GM18861 (cell line): Measurements from ENCODE around the gene ST8SIA6.
"Not testable (repeated sequence)": the region's sequence is repeated elsewhere in the genome, so short reads cannot be mapped to it uniquely, and the experiment has no call there.

Experiments used
- ATAC-seq: cut with Tn5 transposase; IDR thresholded peaks from one replicate; pipeline ENCODE4 v1.9.1; 2021; ENCODE audit not compliant: unreplicated experiment

Gene ST8SIA6

GRCh38 chr10:17427666-17428350, 26.6 kb downstream of the ST8SIA6 start:
- ATAC-seq = no peak

DNA sequence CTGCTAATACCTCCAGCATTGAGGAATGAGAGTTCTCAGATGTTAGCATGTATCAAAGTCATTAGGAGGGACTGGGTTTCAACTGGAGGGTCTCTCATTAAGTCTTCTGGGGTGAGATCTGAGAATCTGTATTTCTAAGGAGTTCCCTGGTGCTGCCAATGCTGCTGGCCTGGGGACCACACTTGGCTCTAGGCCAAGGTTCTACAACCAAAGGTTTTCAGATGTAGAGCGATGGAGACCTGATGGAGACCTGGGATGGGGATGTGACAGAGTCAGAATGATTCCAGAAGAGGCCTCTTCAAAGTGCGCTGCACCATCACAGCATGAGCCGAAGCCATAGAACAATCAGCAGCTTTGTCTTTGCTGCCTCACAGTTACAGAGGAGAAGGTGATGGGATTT, 27.2 kb downstream of the ST8SIA6 start:
- no peak for ATAC-seq

- ATAC-seq = no peak
These were observed 28.1 kb downstream of the ST8SIA6 start for GRCh38 chr10:17426263-17426750.

DNA sequence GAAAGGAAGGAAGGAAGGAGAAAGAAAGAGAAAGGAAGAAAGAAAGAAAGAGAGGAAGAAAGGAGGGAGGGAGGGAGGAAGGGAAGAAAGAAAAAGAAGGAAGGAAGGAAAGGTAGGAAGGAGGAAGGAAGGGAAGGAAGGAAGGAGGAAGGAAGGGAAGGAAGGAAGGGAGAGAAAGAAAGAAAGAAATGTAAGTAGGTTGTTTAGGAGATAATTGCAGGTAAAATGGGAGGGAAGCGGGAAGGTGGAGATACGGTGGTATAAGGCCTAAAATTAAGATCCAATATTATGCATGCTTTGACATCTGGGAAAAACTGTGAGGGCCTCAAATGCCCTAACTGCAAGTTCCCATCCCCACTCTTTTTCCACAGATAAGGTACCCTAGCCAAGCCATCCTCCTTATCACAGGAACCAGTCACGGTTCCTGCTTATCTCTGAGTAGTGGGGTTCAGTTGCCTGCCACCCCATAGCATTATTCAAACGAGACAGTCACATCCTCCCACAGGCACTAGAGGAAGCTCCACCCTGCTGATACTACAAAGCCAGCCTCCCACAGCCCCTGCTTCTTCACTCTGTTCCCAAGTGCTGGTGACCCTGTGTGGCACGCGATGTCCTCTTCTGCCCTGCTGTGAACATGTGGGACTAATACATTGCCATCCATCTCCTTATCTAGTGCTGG, 28.7 kb downstream of the ST8SIA6 start:
- ATAC-seq = no peak

DNA sequence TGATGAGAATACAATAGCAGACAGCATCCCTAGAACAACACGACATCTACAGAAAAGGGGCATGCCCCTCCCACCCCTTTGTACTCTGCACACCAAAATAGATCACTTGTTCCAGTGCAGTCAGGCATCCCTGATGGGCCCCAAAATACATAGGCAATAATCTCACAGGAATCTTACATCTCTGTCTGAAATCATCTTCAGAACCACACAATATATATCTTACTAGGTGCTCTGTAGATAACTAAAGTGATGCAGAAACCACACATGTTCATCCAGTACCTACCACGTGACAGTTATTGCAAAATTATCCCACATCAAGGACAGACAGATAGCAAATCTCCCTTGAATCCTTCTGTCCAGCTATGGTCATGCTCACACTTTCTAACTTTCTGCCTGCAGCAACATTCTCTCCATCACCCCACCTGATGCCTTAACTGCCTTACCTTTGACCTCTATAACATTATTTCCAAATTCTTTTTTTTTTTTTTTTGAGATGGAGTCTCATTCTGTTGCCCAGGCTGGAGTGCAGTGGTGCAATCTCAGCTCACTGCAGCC, 30.7 kb downstream of the ST8SIA6 start:
- ATAC-seq = no peak

DNA sequence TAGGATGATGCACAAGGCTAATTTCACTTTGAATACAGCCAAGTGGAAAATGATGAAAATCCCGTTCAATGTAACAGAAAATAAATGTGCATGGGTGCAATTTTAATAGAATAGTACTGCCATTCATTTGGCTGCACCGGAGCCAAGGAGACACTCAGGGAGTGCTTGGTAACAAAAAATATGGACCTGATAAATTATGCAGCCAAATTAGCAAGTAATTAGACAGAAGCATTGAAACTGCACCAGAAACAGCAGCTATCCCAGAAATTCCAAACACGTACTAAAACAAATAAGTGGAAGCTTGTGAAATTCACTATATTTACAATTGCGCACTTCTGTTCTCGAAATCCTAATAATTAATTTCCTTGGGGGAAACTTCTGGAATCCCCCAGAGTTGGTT, 31.5 kb downstream of the ST8SIA6 start:
- no peak for ATAC-seq

- no peak for ATAC-seq
These were observed 36.1 kb downstream of the ST8SIA6 start for GRCh38 chr10:17418249-17418648.

- ATAC-seq = no peak
These were observed 37.8 kb downstream of the ST8SIA6 start for GRCh38 chr10:17416442-17417211.

DNA sequence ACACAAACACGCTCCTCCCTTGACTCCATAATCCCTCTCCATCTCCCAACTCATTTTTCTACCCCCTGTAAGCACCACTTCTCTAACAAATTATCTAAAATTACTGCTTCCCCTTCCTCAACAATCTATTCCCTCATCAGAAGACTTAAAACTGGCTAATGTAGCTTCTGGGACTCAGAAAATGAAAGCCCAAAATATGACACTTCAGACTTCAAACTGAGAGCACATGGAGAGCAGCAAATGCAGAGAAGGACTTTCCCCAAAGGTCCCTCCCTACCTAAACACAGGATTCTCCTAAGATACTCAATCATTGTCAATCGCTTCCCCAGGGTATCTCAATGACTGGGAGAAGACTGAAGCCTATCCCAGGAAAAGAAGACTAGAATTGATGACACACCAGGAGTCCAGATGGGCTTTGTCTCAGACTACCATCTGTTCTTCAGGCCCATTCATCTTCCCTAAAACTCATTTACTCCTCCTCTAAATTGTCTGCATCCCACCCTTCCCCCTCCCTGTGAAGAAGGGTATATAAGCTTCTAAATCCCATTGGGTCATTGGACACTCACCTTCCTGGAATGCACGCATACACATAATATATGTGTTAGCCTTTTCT, 39.2 kb downstream of the ST8SIA6 start:
- no peak for ATAC-seq

DNA sequence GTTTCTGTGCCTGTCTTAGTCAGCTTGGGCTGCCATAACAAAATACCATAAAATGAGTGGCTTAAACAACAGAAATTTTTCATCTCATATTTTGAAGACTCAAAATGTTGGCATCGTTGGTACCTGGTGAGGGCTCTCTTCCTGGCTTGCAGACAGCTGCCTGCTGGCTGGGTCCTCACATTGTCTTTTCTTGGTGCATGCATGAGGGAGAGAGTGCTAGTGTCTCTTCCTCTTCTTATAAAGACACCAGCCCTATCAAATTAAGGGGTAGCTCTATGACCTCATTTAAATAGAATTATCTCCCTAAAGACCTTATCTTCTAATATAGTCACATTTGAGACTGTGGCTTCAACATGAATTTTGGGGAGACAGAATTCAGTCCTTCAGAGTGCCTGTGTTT, 39.9 kb downstream of the ST8SIA6 start:
- ATAC-seq = no peak

DNA sequence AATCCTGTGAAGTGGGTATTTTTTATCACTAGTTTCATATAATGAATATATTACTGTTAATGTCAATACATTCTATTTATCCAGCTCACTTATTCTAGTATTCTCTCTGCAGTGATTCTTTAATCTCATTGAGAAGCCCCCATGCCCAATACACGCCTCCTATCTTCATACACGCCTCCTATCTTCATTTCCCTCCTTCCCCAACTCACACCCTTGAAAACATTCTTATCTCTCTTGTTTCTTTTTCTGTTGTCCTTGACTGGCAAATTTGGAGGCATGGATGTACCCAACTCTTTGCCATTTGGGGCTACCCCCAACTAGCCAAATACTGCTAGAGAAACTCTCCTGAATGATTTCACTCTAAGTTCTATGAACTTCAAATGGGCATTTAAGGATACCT, 40.5 kb downstream of the ST8SIA6 start:
- ATAC-seq = no peak

DNA sequence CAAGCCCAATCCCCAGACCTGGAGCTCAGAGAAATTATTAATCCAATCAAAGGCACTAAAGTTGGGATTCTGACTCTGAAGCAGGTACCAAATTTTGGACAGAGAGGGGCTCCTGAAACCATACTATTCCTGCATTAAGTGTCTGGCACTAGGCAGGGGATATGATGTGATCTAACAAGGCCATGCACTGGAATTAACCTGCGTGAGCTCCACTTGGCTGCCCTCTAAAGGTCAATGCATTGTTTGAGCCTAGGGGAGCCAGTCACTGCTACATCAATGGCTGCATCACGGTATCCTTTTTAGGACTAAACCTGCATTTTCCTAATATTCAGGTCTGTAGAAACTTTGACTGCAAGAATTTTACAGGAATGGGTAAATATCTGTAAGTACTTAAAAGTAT, 42.1 kb downstream of the ST8SIA6 start:
- ATAC-seq = no peak

GRCh38 chr10:17410907-17411306, 43.5 kb downstream of the ST8SIA6 start:
- ATAC-seq = no peak

DNA sequence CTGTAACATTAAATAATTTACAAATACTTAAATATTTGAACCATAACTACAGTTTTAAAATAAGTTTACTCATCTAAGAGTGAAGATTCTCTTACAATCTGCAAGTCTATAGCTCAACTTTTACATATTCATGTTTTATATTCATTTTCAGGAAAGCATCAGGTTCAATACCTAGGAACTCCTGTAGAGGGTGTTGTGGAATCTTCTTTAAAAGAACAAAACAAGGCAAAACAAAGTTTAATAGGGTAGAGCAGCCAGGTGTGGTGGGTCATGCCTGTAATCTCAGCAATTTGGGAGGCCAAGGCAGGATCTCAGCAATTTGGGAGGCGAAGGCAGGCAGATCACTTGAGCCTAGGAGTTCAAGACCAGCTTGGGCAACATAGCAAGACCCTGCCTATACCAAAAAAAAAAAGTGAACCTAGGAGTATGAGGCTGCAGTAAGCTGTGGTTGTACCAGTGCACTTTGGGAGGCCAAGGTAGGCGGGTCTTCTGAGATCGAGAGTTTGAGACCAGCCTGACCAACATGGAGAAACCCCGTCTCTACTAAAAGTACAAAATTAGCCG, 45.1 kb downstream of the ST8SIA6 start:
- ATAC-seq = no peak

- ATAC-seq = no peak
These were observed 47.3 kb downstream of the ST8SIA6 start for GRCh38 chr10:17407047-17407446.

- no peak for ATAC-seq
These were observed 48.2 kb downstream of the ST8SIA6 start for GRCh38 chr10:17406036-17406834.

GRCh38 chr10:17403161-17403560, 51.2 kb downstream of the ST8SIA6 start:
- ATAC-seq = no peak

DNA sequence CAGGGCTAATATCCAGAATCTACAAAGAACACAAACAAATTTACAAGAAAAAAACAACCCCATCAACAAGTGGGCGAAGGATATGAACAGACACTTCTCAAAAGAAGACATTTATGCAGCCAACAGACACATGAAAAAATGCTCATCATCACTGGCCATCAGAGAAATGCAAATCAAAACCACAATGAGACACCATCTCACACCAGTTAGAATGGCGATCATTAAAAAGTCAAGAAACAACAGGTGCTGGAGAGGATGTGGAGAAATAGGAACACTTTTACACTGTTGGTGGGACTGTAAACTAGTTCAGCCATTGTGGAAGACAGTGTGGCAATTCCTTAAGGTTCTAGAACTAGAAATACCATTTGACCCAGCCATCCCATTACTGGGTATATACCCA, 52.4 kb downstream of the ST8SIA6 start:
- not testable (repeated sequence) for ATAC-seq

DNA sequence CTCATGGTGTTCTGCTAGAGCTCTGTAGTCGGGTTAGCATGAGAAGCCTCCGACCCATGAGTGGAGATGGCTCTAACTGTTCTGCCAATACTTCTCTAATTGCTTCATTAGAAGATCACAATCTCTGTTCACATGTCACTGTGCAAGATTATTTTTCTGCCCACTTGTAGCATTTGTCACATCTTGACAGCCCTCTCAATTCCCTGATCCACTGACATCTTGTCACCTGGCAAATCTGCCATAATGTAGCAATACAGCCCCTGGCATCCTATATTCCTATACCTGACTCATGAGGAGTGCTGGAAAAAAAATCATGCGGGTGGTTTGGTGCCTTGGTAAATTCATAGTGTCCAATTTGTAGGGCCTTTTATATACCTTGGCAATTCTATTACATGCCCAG, 58.4 kb downstream of the ST8SIA6 start:
- no peak for ATAC-seq

DNA sequence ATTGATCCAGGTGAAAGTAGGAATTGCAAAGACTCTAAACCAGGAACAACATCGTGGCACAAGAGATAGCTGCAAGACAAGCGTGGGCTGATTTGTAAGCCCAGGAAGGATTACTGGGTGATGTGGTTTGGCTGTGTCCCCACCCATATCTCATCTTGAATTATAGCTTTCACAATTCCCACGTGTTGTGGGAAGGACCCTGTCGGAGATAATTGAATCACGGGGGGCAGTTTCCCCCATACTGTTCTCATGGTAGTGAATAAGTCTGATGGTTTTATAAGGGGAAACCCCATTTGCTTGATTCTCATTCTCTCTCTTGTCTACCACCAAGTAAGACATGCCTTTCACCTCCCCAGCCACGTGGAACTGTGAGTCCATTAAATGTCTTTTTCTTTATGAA, 59.5 kb downstream of the ST8SIA6 start:
- no peak for ATAC-seq
